Stomach (tissue), 9 donors: ENCODE results near the gene WWOX. TPM values are rescaled to one million over a fixed set of nuclear protein-coding genes. Genes with fewer than 3 reads are reported as not detected.

Experiments used
- DNase-seq, 2 donors: peaks; one replicate each; pipeline versions ENCODE4 v3.0.0 to v3.0.0-alpha.2; 2013 to 2019
- H3K27ac ChIP-seq, 5 donors: fragments of 200-600 bp in 4 of 5; sonication (generic) in 4 of 5; one replicate each; pipeline ENCODE4 v1.5.1; 2013 to 2019; ENCODE audit warnings: mild to moderate bottlenecking in 1 of 5, moderate library complexity in 1 of 5
- H3K27me3 ChIP-seq, 3 donors: fragments of 200-600 bp; sonication (generic); one replicate each; pipeline ENCODE4 v1.5.1; 2017 to 2019; ENCODE audit warnings: mixed run types in 1 of 3
- H3K36me3 ChIP-seq, 4 donors: fragments of 200-600 bp; sonication (generic); 1 replicate in 3 of 4; 2 replicates in 1 of 4; pipeline ENCODE4 v1.5.1; 2016 to 2019
- H3K4me1 ChIP-seq, 4 donors: fragments of 200-600 bp; sonication (generic); one replicate each; pipeline ENCODE4 v1.5.1; 2016 to 2019
- H3K4me3 ChIP-seq, 4 donors: fragments of 200-600 bp; sonication (generic) in 3 of 4; one replicate each; pipeline ENCODE4 v1.5.1; 2016 to 2019; ENCODE audit warnings: mild to moderate bottlenecking in 1 of 4
- H3K9me3 ChIP-seq, 4 donors: fragments of 200-600 bp; sonication (generic); one replicate each; pipeline ENCODE4 v1.5.1; 2016 to 2019
- EP300 ChIP-seq: sonication (generic); formaldehyde crosslinking; IDR thresholded peaks from one replicate; pipeline ENCODE4 v1.6.1; 2017; ENCODE audit warnings: antibody characterized with exemption
- POLR2A ChIP-seq, 4 donors: fragments of 450-650 bp; IDR thresholded peaks; one replicate each; pipeline ENCODE4 v1.6.1; 2016; ENCODE audit warnings: antibody characterized with exemption in 4 of 4, control low read depth in 2 of 4, mild to moderate bottlenecking in 1 of 4, moderate library complexity in 1 of 4
- POLR2AphosphoS5 ChIP-seq, 3 donors: sonication (generic); formaldehyde crosslinking; IDR thresholded peaks; one replicate each; pipeline ENCODE4 v1.6.1; 2016; ENCODE audit warnings: antibody characterized with exemption in 3 of 3
- WGBS, 5 donors: extraction: QIAGEN DNeasy Blood & Tissue Kit in 3 of 5; methylation state at CpG; one replicate each; pipeline versions ENCODE4 v1.1.5 to v1.1.7; 2013 to 2018; 5-methylcytosine and 5-hydroxymethylcytosine counted together
- intact Hi-C: fragments of 100-400 bp; cut with DNase I; formaldehyde crosslinking; loops from one replicate; pipeline ENCODE4 v1.15.1; 2023; ENCODE audit warnings: low total_unique reads
- polyA plus RNA-seq, 3 donors: library from polyadenylated mRNA; stranded (reverse); fragments of 200-250 nt; gene quantifications; one replicate each; pipeline ENCODE4 v1.2.3, GENCODE V29; 2013
- total RNA-seq, 5 donors: library from RNA; depleted of rRNA; stranded (reverse); fragments of >200 nt; gene quantifications; one replicate each; pipeline versions ENCODE4 v1.1.0 to v1.2.3, GENCODE V29; 2014 to 2016
- TF ChIP-seq, protein P1 (sequence below), 7 experiments: fragments of 450-650 bp in 4 of 7; fragments of 200-600 bp in 3 of 7; sonication (generic) in 3 of 7; IDR thresholded peaks; one replicate each; pipeline ENCODE4 v1.5.1; 2016 to 2019; ENCODE audit warnings: antibody characterized with exemption in 7 of 7, control low read depth in 2 of 7, mild to moderate bottlenecking in 1 of 7
- donor health status: healthy with polysubstance abuse.
- donor health status: Bipolar disorder and iron deficiency.
- donor health status: healthy.

The WWOX gene
- total and polyA plus RNA-seq, 8 donors = 7.7 to 129 (median 48.7) TPM

GRCh38 chr16:78438219-78438618 lies 338.8 kb downstream of the WWOX start:
- no peak for TF ChIP-seq POLR2A (IDR thresholded peaks at IDR 0.05)
- TF ChIP-seq, protein P1, sequence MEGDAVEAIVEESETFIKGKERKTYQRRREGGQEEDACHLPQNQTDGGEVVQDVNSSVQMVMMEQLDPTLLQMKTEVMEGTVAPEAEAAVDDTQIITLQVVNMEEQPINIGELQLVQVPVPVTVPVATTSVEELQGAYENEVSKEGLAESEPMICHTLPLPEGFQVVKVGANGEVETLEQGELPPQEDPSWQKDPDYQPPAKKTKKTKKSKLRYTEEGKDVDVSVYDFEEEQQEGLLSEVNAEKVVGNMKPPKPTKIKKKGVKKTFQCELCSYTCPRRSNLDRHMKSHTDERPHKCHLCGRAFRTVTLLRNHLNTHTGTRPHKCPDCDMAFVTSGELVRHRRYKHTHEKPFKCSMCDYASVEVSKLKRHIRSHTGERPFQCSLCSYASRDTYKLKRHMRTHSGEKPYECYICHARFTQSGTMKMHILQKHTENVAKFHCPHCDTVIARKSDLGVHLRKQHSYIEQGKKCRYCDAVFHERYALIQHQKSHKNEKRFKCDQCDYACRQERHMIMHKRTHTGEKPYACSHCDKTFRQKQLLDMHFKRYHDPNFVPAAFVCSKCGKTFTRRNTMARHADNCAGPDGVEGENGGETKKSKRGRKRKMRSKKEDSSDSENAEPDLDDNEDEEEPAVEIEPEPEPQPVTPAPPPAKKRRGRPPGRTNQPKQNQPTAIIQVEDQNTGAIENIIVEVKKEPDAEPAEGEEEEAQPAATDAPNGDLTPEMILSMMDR (IDR thresholded peaks at IDR 0.05) = no peak
- no peak for TF ChIP-seq EP300
- TF ChIP-seq POLR2AphosphoS5 (IDR thresholded peaks at IDR 0.05) = no peak
- intact Hi-C loops = no loop called here
- no peaks in the 10 kb centered on the region for H3K27me3 ChIP-seq
- H3K27ac ChIP-seq = no peak overlapping the region
- WGBS, 5 donors = 80 to 94% (median 84%) methylated on average over 4 of the region's 4 CpGs
- no peaks in the 10 kb centered on the region for H3K36me3 ChIP-seq
- no peak overlapping the region for H3K4me3 ChIP-seq
- no peaks in the 10 kb centered on the region for H3K9me3 ChIP-seq
- DNase-seq = no peak
- peaks cover 0 to 3% (median under 1%) of the 10 kb centered on the region in 4 donors for H3K4me1 ChIP-seq

DNA sequence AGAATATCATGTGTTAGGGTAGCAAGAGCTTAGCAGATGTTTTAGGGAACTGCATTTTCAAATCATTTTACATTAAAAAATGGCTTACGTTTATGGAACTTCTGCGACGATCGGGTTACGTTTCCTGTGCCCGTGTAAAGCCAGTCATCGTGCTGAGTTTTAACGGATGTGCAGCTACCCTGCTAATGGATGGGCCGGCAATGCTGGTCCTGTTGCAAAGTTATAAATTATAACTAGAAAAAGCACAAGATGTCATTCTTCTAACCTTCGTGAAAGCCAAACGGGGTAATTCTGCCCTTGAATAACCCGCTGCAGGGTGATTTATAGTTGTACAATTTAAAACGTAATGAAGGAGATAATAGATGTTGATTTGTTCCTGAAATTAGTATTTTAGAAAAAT lies 339.2 kb downstream of the WWOX start:
- 88 to 96% (median 92%) methylated on average over 13 of the region's 13 CpGs for WGBS, 5 donors

DNA sequence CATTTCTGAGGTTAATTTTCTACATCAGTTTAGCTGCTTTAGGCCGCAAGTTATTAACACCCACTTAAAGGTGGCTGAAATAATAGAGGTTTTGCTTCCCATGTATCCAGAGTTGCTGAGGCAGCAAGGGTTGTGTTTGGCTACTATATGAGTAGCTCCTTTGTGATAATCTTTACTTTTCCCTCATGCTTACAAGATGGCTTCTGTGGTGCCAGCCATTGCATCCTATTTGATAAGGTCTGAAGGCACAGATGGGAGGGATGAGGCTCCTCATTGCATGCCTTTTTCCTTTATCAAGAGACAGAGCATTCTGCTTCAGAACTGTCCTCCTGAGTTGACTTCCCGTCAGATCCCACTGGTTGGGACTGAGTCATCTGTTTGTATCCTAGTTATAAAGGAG lies 340.2 kb downstream of the WWOX start:
- no peak for TF ChIP-seq EP300
- TF ChIP-seq, protein P1 (IDR thresholded peaks at IDR 0.05) = no peak
- no peak for TF ChIP-seq POLR2AphosphoS5 (IDR thresholded peaks at IDR 0.05)
- TF ChIP-seq POLR2A (IDR thresholded peaks at IDR 0.05) = no peak
- H3K4me1 ChIP-seq = peaks cover 0 to 15% (median 7%) of the 10 kb centered on the region in 4 donors
- H3K9me3 ChIP-seq = no peaks in the 10 kb centered on the region
- no peaks in the 10 kb centered on the region for H3K36me3 ChIP-seq
- H3K4me3 ChIP-seq = no peak overlapping the region
- H3K27me3 ChIP-seq = no peaks in the 10 kb centered on the region
- H3K27ac ChIP-seq = no peak overlapping the region
- 86 to 97% (median 97%) methylated on average over 2 of the region's 2 CpGs for WGBS, 5 donors
- DNase-seq = no peak
- intact Hi-C loops = no loop called here

More for the DNA sequence above, 339.2 kb downstream of the WWOX start:
- intact Hi-C loops = no loop called here
- Histone ChIP-seq H3K4me1 (peaks cover 0 to 7% (median 3%) of the 10 kb centered on the region in 4 donors), H3K9me3 (no peaks in the 10 kb centered on the region), H3K4me3 (no peak overlapping the region), H3K27me3 (no peaks in the 10 kb centered on the region), H3K36me3 (no peaks in the 10 kb centered on the region), H3K27ac (no peak overlapping the region)
- DNase-seq = no peak
- no peak for TF ChIP-seq POLR2AphosphoS5 (IDR thresholded peaks at IDR 0.05)
- TF ChIP-seq, protein P1 (IDR thresholded peaks at IDR 0.05) = no peak
- no peak for TF ChIP-seq EP300
- no peak for TF ChIP-seq POLR2A (IDR thresholded peaks at IDR 0.05)

- DNase-seq = no peak
- Histone ChIP-seq H3K36me3 (no peaks in the 10 kb centered on the region), H3K27ac (no peak overlapping the region), H3K27me3 (no peaks in the 10 kb centered on the region), H3K9me3 (no peaks in the 10 kb centered on the region), H3K4me1 (peaks cover 0 to 15% (median 7%) of the 10 kb centered on the region in 4 donors), H3K4me3 (no peak overlapping the region)
- intact Hi-C loops = no loop called here
- TF ChIP-seq, protein P1 (IDR thresholded peaks at IDR 0.05) = no peak
- TF ChIP-seq POLR2AphosphoS5 (IDR thresholded peaks at IDR 0.05) (no peak), POLR2A (IDR thresholded peaks at IDR 0.05) (no peak), EP300 (no peak)
- 74 to 92% (median 79%) methylated on average over 5 of the region's 5 CpGs for WGBS, 5 donors
These were observed 341.8 kb downstream of the WWOX start for GRCh38 chr16:78441298-78441697.
